PFSK-1 (cell line): ENCODE results near the gene SSH2.

Experiments used
- FOXP2 ChIP-seq: optimal IDR thresholded peaks from 2 replicates; pipeline ENCODE3; 2011; ENCODE audit warnings: borderline replicate concordance, control low read depth, inconsistent platforms; ENCODE audit not compliant: insufficient read depth; ENCODE audit errors: extremely low read length, extremely low read depth
- POLR2AphosphoS5 ChIP-seq: IDR thresholded peaks from 2 replicates; pipeline ENCODE4 v1.6.1; 2012; ENCODE audit warnings: low read depth, mild to moderate bottlenecking, control low read depth, low read length, moderate library complexity
- SIN3A ChIP-seq: IDR thresholded peaks from 2 replicates; pipeline ENCODE4 v1.6.1; 2012; ENCODE audit warnings: mild to moderate bottlenecking, low read length, moderate library complexity, borderline replicate concordance; ENCODE audit not compliant: insufficient read depth
- TAF1 ChIP-seq: IDR thresholded peaks from 2 replicates; pipeline ENCODE4 v1.6.1; 2012; ENCODE audit warnings: low read length, control low read depth, borderline replicate concordance; ENCODE audit not compliant: insufficient read depth
- TF ChIP-seq, protein P1 (sequence below), 2 experiments: IDR thresholded peaks; 2 replicates each; pipeline versions ENCODE4 v1.6.1 to v1.8.0; 2011 to 2012; ENCODE audit warnings: low read depth in 2 of 2, low read length in 2 of 2, control low read depth in 1 of 2, inconsistent platforms in 1 of 2, mild to moderate bottlenecking in 1 of 2, moderate library complexity in 1 of 2; ENCODE audit not compliant: insufficient read depth in 1 of 2

The SSH2 gene

DNA sequence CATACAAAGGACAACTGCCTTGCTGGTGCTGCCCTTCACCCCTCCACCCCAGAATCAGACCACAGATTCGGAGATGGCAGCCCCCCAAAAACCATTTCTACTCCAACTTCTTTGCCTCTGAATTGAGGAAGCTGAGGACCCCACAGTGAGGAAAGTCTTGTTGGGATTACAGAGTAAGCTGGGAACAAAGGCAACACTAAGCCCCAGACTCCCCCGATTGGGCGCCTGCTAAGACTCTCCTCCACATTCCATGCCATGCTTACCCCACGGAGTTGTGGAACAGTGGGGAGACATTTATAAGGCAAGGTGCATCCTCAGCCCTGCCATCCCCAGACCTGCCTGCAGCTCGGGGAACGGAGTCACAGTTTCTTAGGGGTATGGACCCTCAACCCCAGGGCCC is 342.4 kb downstream of the SSH2 start:
- no peak for TF ChIP-seq FOXP2
- TF ChIP-seq SIN3A: no peak
- TF ChIP-seq, protein P1, sequence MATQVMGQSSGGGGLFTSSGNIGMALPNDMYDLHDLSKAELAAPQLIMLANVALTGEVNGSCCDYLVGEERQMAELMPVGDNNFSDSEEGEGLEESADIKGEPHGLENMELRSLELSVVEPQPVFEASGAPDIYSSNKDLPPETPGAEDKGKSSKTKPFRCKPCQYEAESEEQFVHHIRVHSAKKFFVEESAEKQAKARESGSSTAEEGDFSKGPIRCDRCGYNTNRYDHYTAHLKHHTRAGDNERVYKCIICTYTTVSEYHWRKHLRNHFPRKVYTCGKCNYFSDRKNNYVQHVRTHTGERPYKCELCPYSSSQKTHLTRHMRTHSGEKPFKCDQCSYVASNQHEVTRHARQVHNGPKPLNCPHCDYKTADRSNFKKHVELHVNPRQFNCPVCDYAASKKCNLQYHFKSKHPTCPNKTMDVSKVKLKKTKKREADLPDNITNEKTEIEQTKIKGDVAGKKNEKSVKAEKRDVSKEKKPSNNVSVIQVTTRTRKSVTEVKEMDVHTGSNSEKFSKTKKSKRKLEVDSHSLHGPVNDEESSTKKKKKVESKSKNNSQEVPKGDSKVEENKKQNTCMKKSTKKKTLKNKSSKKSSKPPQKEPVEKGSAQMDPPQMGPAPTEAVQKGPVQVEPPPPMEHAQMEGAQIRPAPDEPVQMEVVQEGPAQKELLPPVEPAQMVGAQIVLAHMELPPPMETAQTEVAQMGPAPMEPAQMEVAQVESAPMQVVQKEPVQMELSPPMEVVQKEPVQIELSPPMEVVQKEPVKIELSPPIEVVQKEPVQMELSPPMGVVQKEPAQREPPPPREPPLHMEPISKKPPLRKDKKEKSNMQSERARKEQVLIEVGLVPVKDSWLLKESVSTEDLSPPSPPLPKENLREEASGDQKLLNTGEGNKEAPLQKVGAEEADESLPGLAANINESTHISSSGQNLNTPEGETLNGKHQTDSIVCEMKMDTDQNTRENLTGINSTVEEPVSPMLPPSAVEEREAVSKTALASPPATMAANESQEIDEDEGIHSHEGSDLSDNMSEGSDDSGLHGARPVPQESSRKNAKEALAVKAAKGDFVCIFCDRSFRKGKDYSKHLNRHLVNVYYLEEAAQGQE (IDR thresholded peaks at IDR 0.05; ENCODE audit: insufficient read depth in 1 of 2, low read depth in 2 of 2, low read length in 2 of 2): no peak
- no peak for TF ChIP-seq TAF1
- no peak for TF ChIP-seq POLR2AphosphoS5

DNA sequence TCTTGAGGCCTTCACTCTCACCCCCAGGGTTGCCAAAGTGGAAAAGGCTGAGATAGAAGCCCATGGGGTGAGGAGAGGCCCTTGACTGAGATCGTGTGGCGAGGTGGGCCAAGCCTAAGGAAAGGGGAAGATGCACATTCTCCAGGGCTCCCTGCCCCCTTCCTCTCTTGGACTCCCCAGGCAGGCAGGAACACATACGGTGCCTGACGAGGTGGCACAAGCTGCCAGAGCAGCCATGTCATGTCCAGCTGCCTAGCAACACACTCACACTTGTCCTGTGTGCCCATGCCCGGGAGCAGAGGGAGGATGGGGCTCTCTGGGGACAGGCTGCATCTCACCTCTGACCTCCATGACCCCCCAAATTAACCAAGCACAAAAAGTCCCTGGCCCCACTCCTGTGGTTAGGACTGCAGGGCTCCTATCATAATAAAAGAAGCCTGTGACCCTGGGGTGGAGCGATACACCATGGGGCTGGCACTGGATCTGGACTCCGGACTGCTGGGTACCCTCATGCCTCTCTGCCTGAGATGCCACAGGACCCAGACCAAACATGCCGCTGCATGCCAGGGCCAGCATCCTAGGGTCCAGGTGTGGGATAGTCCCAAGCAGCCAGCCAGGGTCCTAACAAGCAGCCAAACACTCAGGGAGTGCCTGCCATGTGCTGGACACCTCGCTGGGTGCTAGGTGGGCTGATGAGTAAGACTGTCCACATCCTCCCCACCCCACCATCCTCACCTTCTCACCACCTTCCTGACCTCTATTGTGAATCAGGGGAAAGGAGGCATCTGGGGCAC is 343.2 kb downstream of the SSH2 start:
- no peak for TF ChIP-seq SIN3A
- no peak for TF ChIP-seq TAF1

DNA sequence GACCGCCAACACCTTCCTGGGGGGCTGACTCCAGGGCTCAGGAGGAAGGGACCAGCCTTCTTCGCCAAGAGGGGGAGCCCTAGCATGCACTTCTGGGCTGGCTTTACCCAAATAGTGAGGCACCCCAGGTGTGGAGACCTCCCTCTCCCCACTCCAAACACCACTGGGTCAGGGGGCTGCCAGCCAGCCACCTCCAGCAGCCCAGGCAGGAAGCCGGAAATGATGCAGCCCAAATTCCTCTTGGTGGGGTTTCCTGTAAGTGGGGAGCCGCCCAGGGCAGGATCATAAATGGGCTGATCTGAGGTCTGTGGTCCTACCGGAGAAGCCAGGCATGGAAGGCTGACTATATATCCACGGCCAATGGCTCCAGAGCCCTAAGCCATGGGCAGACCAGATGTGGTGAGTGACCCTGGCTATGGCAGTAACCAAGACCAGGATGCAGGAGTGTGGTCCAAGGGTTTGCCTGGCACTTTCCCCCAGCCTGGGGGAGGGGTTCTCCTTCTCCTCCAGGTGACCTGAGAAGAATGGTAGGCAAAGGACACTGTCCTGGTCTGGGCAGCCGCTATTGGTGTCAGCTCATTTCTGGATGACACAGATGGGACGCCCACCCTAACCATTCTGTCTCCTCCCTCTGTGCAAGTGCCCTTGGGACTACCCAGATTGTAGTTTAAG is 344.8 kb downstream of the SSH2 start:
- no peak for TF ChIP-seq FOXP2
- TF ChIP-seq, protein P1 (IDR thresholded peaks at IDR 0.05; ENCODE audit: insufficient read depth in 1 of 2, low read depth in 2 of 2, low read length in 2 of 2): no peak
- TF ChIP-seq SIN3A: no peak
- no peak for TF ChIP-seq TAF1
- no peak for TF ChIP-seq POLR2AphosphoS5

DNA sequence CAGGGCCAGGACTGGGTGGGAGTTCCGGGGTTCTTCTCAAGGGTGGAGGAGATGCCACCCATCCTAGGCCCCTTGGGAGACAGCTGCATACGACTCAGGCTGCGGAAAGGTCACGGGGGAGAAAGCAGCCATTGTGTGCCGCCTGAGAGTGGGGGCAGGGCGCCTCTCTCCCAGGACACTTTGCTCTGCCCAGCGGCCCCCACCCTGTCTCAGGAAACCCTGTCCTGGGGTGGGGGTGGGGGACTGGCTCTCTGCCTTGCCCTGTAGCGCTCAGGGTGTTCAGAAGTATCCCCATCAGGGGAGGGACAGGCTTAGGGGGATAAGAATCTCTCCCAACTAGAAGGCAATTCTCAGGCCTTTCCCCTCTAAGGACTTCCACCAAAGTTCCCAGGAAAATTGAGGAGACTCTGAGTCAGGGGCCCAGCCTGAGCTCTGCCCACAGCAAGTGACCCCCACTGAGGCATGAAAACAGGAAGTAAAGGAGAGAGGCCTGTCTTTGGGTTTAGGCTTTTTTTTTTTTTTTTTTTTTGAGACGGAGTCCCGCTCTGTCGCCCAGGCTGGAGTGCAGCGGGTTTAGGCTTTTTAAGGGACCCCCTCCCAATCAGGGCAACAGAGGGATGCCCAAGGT is 345.5 kb downstream of the SSH2 start:
- TF ChIP-seq FOXP2: no peak
- no peak for TF ChIP-seq POLR2AphosphoS5
- TF ChIP-seq TAF1: no peak
- TF ChIP-seq, protein P1 (IDR thresholded peaks at IDR 0.05; ENCODE audit: insufficient read depth in 1 of 2, low read depth in 2 of 2, low read length in 2 of 2): no peak
- TF ChIP-seq SIN3A: no peak

- TF ChIP-seq SIN3A (no peak), FOXP2 (no peak), TAF1 (no peak), POLR2AphosphoS5 (no peak)
- TF ChIP-seq, protein P1 (IDR thresholded peaks at IDR 0.05; ENCODE audit: insufficient read depth in 1 of 2, low read depth in 2 of 2, low read length in 2 of 2): no peak
Measured at GRCh38 chr17:29583324-29584248, 346.4 kb downstream of the SSH2 start.
